ENCODE results near the gene TOR1A.

GRCh38 chr9:129806061-129806460 lies 17.9 kb downstream of the TOR1A start:
- no peak for TF ChIP-seq REST (IDR thresholded peaks at IDR 0.05; ENCODE audit: unreplicated experiment)
- no peak for TF ChIP-seq CTCF (conservative IDR thresholded peaks at IDR 0.05; ENCODE audit: low read depth in 2 of 2)
- no peak for TF ChIP-seq ETS1 (IDR thresholded peaks at IDR 0.05)
- TF ChIP-seq CREB1 (CRISPR knock-in tag; IDR thresholded peaks at IDR 0.05; ENCODE audit: low read depth), result no peak
- no peak for TF ChIP-seq EZH2phosphoT487 (IDR thresholded peaks at IDR 0.05; ENCODE audit: unreplicated experiment)
- no peak for TF ChIP-seq EZH2 (IDR thresholded peaks at IDR 0.05; ENCODE audit: low read depth, unreplicated experiment)
- TF ChIP-seq JUNB (IDR thresholded peaks at IDR 0.05; ENCODE audit: unreplicated experiment), result no peak

Data from GM23338 (cell line).